HepG2 (cell line): ENCODE data around the gene PPIB. TPM values are rescaled to one million over a fixed set of nuclear protein-coding genes. Genes with fewer than 3 reads are reported as not detected.

ENCODE experiments used
- DMAP1 ChIP-seq: IDR thresholded peaks from 2 replicates; pipeline ENCODE4 v1.6.1; 2016
- FUBP1 ChIP-seq: sonication (generic); formaldehyde crosslinking; IDR thresholded peaks from 2 replicates; pipeline ENCODE4 v1.5.1; 2020; ENCODE audit warnings: missing genetic modification reagents, mild to moderate bottlenecking, borderline replicate concordance
- MYPOP ChIP-seq: sonication (generic); formaldehyde crosslinking; IDR thresholded peaks from 2 replicates; pipeline ENCODE4 v1.8.1; 2023; ENCODE audit warnings: mild to moderate bottlenecking, moderate library complexity, missing genetic modification reagents
- NR0B2 ChIP-seq: sonication (generic); formaldehyde crosslinking; IDR thresholded peaks from 2 replicates; pipeline ENCODE4 v1.4.0; 2020; ENCODE audit warnings: mild to moderate bottlenecking, missing genetic modification reagents
- PHF21A ChIP-seq: sonication (generic); formaldehyde crosslinking; IDR thresholded peaks from 2 replicates; pipeline ENCODE4 v1.5.0; 2020; ENCODE audit warnings: mild to moderate bottlenecking, missing genetic modification reagents
- SIX4 ChIP-seq: sonication (generic); formaldehyde crosslinking; IDR thresholded peaks from 2 replicates; pipeline ENCODE4 v1.4.0; 2020; ENCODE audit warnings: missing genetic modification reagents
- SMARCC2 ChIP-seq: fragments of 450-650 bp; IDR thresholded peaks from 2 replicates; pipeline ENCODE4 v1.6.1; 2017; ENCODE audit warnings: antibody characterized with exemption, mild to moderate bottlenecking
- SRSF4 ChIP-seq: fragments of 200-400 bp; formaldehyde crosslinking; IDR thresholded peaks from one replicate; pipeline ENCODE4 v1.6.1; 2018; ENCODE audit warnings: mild to moderate bottlenecking, low read depth, low read length, moderate library complexity; ENCODE audit not compliant: poor library complexity, severe bottlenecking
- STAT6 ChIP-seq: sonication (generic); formaldehyde crosslinking; IDR thresholded peaks from 2 replicates; pipeline ENCODE4 v1.4.0; 2020; ENCODE audit warnings: missing genetic modification reagents, mild to moderate bottlenecking, borderline replicate concordance
- ZBTB7B ChIP-seq: sonication (generic); formaldehyde crosslinking; IDR thresholded peaks from 2 replicates; pipeline ENCODE4 v1.4.0; 2020; ENCODE audit warnings: missing genetic modification reagents
- ZFP90 ChIP-seq: sonication (generic); formaldehyde crosslinking; IDR thresholded peaks from 2 replicates; pipeline ENCODE4 v1.8.0; 2022; ENCODE audit warnings: missing genetic modification reagents, mild to moderate bottlenecking, inconsistent platforms, borderline replicate concordance
- ZIK1 ChIP-seq: sonication (generic); formaldehyde crosslinking; IDR thresholded peaks from 2 replicates; pipeline ENCODE4 v1.5.0; 2020; ENCODE audit warnings: mild to moderate bottlenecking, low read depth, missing genetic modification reagents, borderline replicate concordance
- ZNF570 ChIP-seq: sonication (generic); formaldehyde crosslinking; IDR thresholded peaks from 2 replicates; pipeline ENCODE4 v1.4.0; 2020; ENCODE audit warnings: mild to moderate bottlenecking, missing genetic modification reagents, borderline replicate concordance
- ZNF609 ChIP-seq: sonication (generic); formaldehyde crosslinking; IDR thresholded peaks from 2 replicates; pipeline ENCODE4 v1.4.0; 2020; ENCODE audit warnings: mild to moderate bottlenecking, missing genetic modification reagents, borderline replicate concordance
- ZNF670 ChIP-seq: sonication (generic); formaldehyde crosslinking; IDR thresholded peaks from 2 replicates; pipeline ENCODE4 v1.8.0; 2022; ENCODE audit warnings: mild to moderate bottlenecking, missing genetic modification reagents, borderline replicate concordance
- ZNF746 ChIP-seq: sonication (generic); formaldehyde crosslinking; IDR thresholded peaks from 2 replicates; pipeline ENCODE4 v1.8.0; 2022; ENCODE audit warnings: mild to moderate bottlenecking, missing genetic modification reagents
- polyA plus RNA-seq, 8 experiments: library from polyadenylated mRNA; depleted of rRNA in 3 of 8; stranded (reverse) in 7 of 8; unstranded in 1 of 8; fragments of >200 nt; fragmentation: Illumina TruSeq in 4 of 8; extraction: Trizol in 4 of 8; gene quantifications; 2 replicates each; pipeline versions ENCODE4 v1.2.1 to v1.2.3, GENCODE V29; 2011 to 2016; ENCODE audit warnings: low read depth in 4 of 8, missing spikeins in 1 of 8, mixed read lengths in 1 of 8; ENCODE audit not compliant: insufficient read depth in 1 of 8
- total RNA-seq, 5 experiments: library from RNA; depleted of rRNA; stranded (reverse); fragments of >200 nt; fragmentation: Illumina TruSeq; extraction: Trizol; gene quantifications; 2 replicates each; pipeline ENCODE4 v1.2.3, GENCODE V29; 2016; ENCODE audit warnings: low read depth in 1 of 5

PPIB gene
- total and polyA plus RNA-seq, 2 of the 13 experiments (the other 11 are each of a cell fraction or from before 2014, with no cell fraction given), result 780 to 882 TPM

GRCh38 chr15:64146885-64147681, 15.7 kb downstream of the PPIB start (continued):
- TF ChIP-seq STAT6 (no peak), ZNF746 (CRISPR knock-in tag) (0 out of 2 replicates have a peak, but pooled peaks have one; percentile 31), PHF21A (peak; percentile 73), NR0B2 (CRISPR knock-in tag) (0 out of 2 replicates have a peak, but pooled peaks have one; percentile 36), ZNF609 (CRISPR knock-in tag) (peak; percentile 39; the same call in 1 of the 2 replicates), DMAP1 (CRISPR knock-in tag) (peak; percentile 39; the same call in 1 of the 2 replicates), FUBP1 (CRISPR knock-in tag) (no peak), SIX4 (CRISPR knock-in tag) (no peak), SRSF4 (no peak), SMARCC2 (no peak), ZIK1 (CRISPR knock-in tag) (no peak), MYPOP (CRISPR knock-in tag) (0 out of 2 replicates have a peak, but pooled peaks have one; percentile 23), ZNF570 (CRISPR knock-in tag) (no peak), ZNF670 (no peak), ZFP90 (CRISPR knock-in tag) (no peak), ZBTB7B (peak; percentile 96)
